Fibroblast of pulmonary artery (primary cell): ENCODE results near the gene BMP8A.

ENCODE experiments used
- DNase-seq: peaks from one replicate; pipeline ENCODE4 v3.0.0-alpha.2; 2010; ENCODE audit warnings: low read depth
- H3K4me3 ChIP-seq: replicated peaks from 2 replicates; pipeline ENCODE4 v1.5.1; 2011; ENCODE audit warnings: low read depth, mild to moderate bottlenecking, control low read depth, low read length, moderate library complexity
- CTCF ChIP-seq: IDR thresholded peaks from 2 replicates; pipeline ENCODE4 v1.5.1; 2011; ENCODE audit warnings: mild to moderate bottlenecking, control low read depth, low read length, inconsistent platforms; ENCODE audit errors: missing control alignments

Gene BMP8A

GRCh38 chr1:39573097-39573465, 81.6 kb downstream of the BMP8A start:
- H3K4me3 ChIP-seq: peak overlapping the region; percentile 85
- no peak for DNase-seq
- TF ChIP-seq CTCF: no peak

GRCh38 chr1:39573736-39574624, 82.5 kb downstream of the BMP8A start:
- peak; percentile 57 for DNase-seq
- TF ChIP-seq CTCF: no peak
- H3K4me3 ChIP-seq: peak overlapping the region; percentile 85

- no peak for TF ChIP-seq CTCF
- H3K4me3 ChIP-seq: peak overlapping the region; percentile 85
- DNase-seq: no peak
These were observed 83.2 kb downstream of the BMP8A start for GRCh38 chr1:39574646-39575045.
